ENCODE data around the gene PTGS1. TPM values are rescaled to one million over a fixed set of nuclear protein-coding genes. Genes with fewer than 3 reads are reported as not detected.
"Not testable (repeated sequence)": the region's sequence is repeated elsewhere in the genome, so short reads cannot be mapped to it uniquely, and the experiment has no call there.

The PTGS1 gene
- 33.4 TPM for total RNA-seq (ENCODE audit: unreplicated experiment)
- long read RNA-seq, full-length matches to known transcripts = 12 of 22 reads
- long read RNA-seq, partial matches to known transcripts = 1 of 22 reads
- long read RNA-seq, other reads (novel, unspliced or antisense) = 9 of 22 reads

- Mint-ChIP-seq H3K4me1 (ENCODE audit: unreplicated experiment) (peaks cover 25% of the 10 kb centered on the region), H3K27me3 (ENCODE audit: unreplicated experiment) (peaks cover 19% of the 10 kb centered on the region), H3K9me3 (ENCODE audit: unreplicated experiment) (no peaks in the 10 kb centered on the region), H3K27ac (ENCODE audit: unreplicated experiment) (peak within 1 kb of the TSS; percentile 67), H3K36me3 (ENCODE audit: low read depth, unreplicated experiment) (no peaks in the 10 kb centered on the region), H3K4me3 (ENCODE audit: unreplicated experiment) (peak within 1 kb of the TSS; percentile 65)
- DNase-seq (ENCODE audit: low spot score) = peak; percentile 36
- no peak for TF ChIP-seq CTCF (IDR thresholded peaks at IDR 0.05; ENCODE audit: unreplicated experiment)
Observed at GRCh38 chr9:122370869-122371755, at the start of gene PTGS1. Gene PTGS1 (plus strand): TSS chr9:122371024. CDS start chr9:122371085, 61 bp downstream.

GRCh38 chr9:122322553-122322952 lies 48.3 kb upstream of the PTGS1 start:
- no peak for TF ChIP-seq CTCF (IDR thresholded peaks at IDR 0.05; ENCODE audit: unreplicated experiment)
- Mint-ChIP-seq H3K4me3 (ENCODE audit: unreplicated experiment) (no peak overlapping the region), H3K9me3 (ENCODE audit: unreplicated experiment) (no peaks in the 10 kb centered on the region), H3K27me3 (ENCODE audit: unreplicated experiment) (no peaks in the 10 kb centered on the region), H3K4me1 (ENCODE audit: unreplicated experiment) (peaks cover 3% of the 10 kb centered on the region), H3K36me3 (ENCODE audit: low read depth, unreplicated experiment) (peaks cover 22% of the 10 kb centered on the region), H3K27ac (ENCODE audit: unreplicated experiment) (no peak overlapping the region)
- no peak for DNase-seq (ENCODE audit: low spot score)

GRCh38 chr9:122324665-122325064 lies 46.2 kb upstream of the PTGS1 start:
- H3K27ac Mint-ChIP-seq (ENCODE audit: unreplicated experiment); DNase-seq (ENCODE audit: low spot score); H3K4me3 Mint-ChIP-seq (ENCODE audit: unreplicated experiment); H3K9me3 Mint-ChIP-seq (ENCODE audit: unreplicated experiment); H3K4me1 Mint-ChIP-seq (ENCODE audit: unreplicated experiment); H3K27me3 Mint-ChIP-seq (ENCODE audit: unreplicated experiment): not testable (repeated sequence)
- peaks cover 22% of the 10 kb centered on the region for H3K36me3 Mint-ChIP-seq (ENCODE audit: low read depth, unreplicated experiment)

- H3K9me3 Mint-ChIP-seq (ENCODE audit: unreplicated experiment) = no peaks in the 10 kb centered on the region
- no peaks in the 10 kb centered on the region for H3K27me3 Mint-ChIP-seq (ENCODE audit: unreplicated experiment)
- no peak overlapping the region for H3K4me3 Mint-ChIP-seq (ENCODE audit: unreplicated experiment)
- H3K36me3 Mint-ChIP-seq (ENCODE audit: low read depth, unreplicated experiment) = peaks cover 22% of the 10 kb centered on the region
- DNase-seq (ENCODE audit: low spot score) = no peak
- H3K4me1 Mint-ChIP-seq (ENCODE audit: unreplicated experiment) = peaks cover 11% of the 10 kb centered on the region
- TF ChIP-seq CTCF (IDR thresholded peaks at IDR 0.05; ENCODE audit: unreplicated experiment) = no peak
- H3K27ac Mint-ChIP-seq (ENCODE audit: unreplicated experiment) = no peak overlapping the region
Observed at GRCh38 chr9:122325124-122325523, 45.7 kb upstream of the PTGS1 start.

- H3K4me3 Mint-ChIP-seq (ENCODE audit: unreplicated experiment) = no peak overlapping the region
- H3K4me1 Mint-ChIP-seq (ENCODE audit: unreplicated experiment) = peaks cover 25% of the 10 kb centered on the region
- H3K27ac Mint-ChIP-seq (ENCODE audit: unreplicated experiment) = no peak overlapping the region
- no peak for DNase-seq (ENCODE audit: low spot score)
- H3K36me3 Mint-ChIP-seq (ENCODE audit: low read depth, unreplicated experiment) = peaks cover 25% of the 10 kb centered on the region
- H3K27me3 Mint-ChIP-seq (ENCODE audit: unreplicated experiment) = no peaks in the 10 kb centered on the region
- TF ChIP-seq CTCF (IDR thresholded peaks at IDR 0.05; ENCODE audit: unreplicated experiment) = no peak
- no peaks in the 10 kb centered on the region for H3K9me3 Mint-ChIP-seq (ENCODE audit: unreplicated experiment)
Observed at GRCh38 chr9:122327175-122327574, 43.6 kb upstream of the PTGS1 start.

Data from endothelial cell (in vitro differentiated cells).